Smooth muscle cell (in vitro differentiated cells): Measurements from ENCODE around the gene FZD8. TPM values are rescaled to one million over a fixed set of nuclear protein-coding genes. Genes with fewer than 3 reads are reported as not detected.

Experiments
- DNase-seq: peaks from one replicate; lab custom pipeline; 2025; ENCODE audit not compliant: unreplicated experiment; lab: John Stamatoyannopoulos, UW
- H2AFZ ChIP-seq: fragments of 200-600 bp; sonication (generic); 2 replicates; pipeline ENCODE4 v1.6.0; 2016; ENCODE audit warnings: antibody characterized with exemption, low read depth, mild to moderate bottlenecking
- H3F3A ChIP-seq: fragments of 200-600 bp; sonication (generic); 2 replicates; pipeline ENCODE4 v1.6.0; 2017; ENCODE audit warnings: antibody characterized with exemption, low read depth
- H3K27ac ChIP-seq: fragments of 200-600 bp; sonication (generic); 2 replicates; pipeline ENCODE4 v1.5.1; 2016; ENCODE audit warnings: low read depth, mild to moderate bottlenecking
- H3K27me3 ChIP-seq: fragments of 200-600 bp; sonication (generic); 2 replicates; pipeline ENCODE4 v1.6.1; 2016; ENCODE audit warnings: low read depth, mild to moderate bottlenecking
- H3K36me3 ChIP-seq: fragments of 200-600 bp; sonication (generic); 2 replicates; pipeline ENCODE4 v1.5.1; 2016; ENCODE audit warnings: low read depth
- H3K4me1 ChIP-seq: fragments of 200-600 bp; sonication (generic); 2 replicates; pipeline ENCODE4 v1.5.1; 2016; ENCODE audit warnings: low read depth
- H3K4me2 ChIP-seq: fragments of 200-600 bp; sonication (generic); 2 replicates; pipeline ENCODE4 v1.6.0; 2016; ENCODE audit warnings: mild to moderate bottlenecking
- H3K4me3 ChIP-seq: fragments of 200-600 bp; sonication (generic); 2 replicates; pipeline ENCODE4 v1.5.1; 2016; ENCODE audit warnings: mild to moderate bottlenecking
- H3K79me2 ChIP-seq: fragments of 200-600 bp; sonication (generic); 2 replicates; pipeline ENCODE4 v1.6.0; 2016; ENCODE audit warnings: low read depth, mild to moderate bottlenecking
- H3K9ac ChIP-seq: fragments of 200-600 bp; sonication (generic); 2 replicates; pipeline ENCODE4 v1.6.0; 2016; ENCODE audit warnings: low read depth
- H3K9me3 ChIP-seq: fragments of 200-600 bp; sonication (generic); replicated peaks from 2 replicates; pipeline ENCODE4 v1.5.1; 2016; ENCODE audit warnings: low read depth
- H4K20me1 ChIP-seq: fragments of 200-600 bp; sonication (generic); 2 replicates; pipeline ENCODE4 v1.6.0; 2016; ENCODE audit warnings: low read depth
- CTCF ChIP-seq: fragments of 200-600 bp; sonication (generic); IDR thresholded peaks from 2 replicates; pipeline ENCODE4 v1.5.1; 2017; ENCODE audit warnings: borderline replicate concordance, mild to moderate bottlenecking, antibody characterized with exemption; ENCODE audit not compliant: insufficient read depth, poor library complexity, severe bottlenecking
- WGBS: methylation state at CpG from one replicate; pipeline ENCODE4 v1.1.7; 2016; ENCODE audit warnings: low lambda C conversion rate; 5-methylcytosine and 5-hydroxymethylcytosine counted together
- polyA plus RNA-seq: library from polyadenylated mRNA; unstranded; fragments of >200 nt; fragmentation: Nextera tagmentation; extraction: Ambion mirVana; gene quantifications from 2 replicates; pipeline ENCODE4 v1.2.1, GENCODE V29; 2016
- total RNA-seq: library from RNA; depleted of rRNA; stranded (reverse); fragments of >200 nt; gene quantifications from 2 replicates; pipeline ENCODE4 v1.2.3, GENCODE V29; 2014

FZD8 gene
- total and polyA plus RNA-seq, 2 experiments from 2014 or later, result 4.8 to 15.3 TPM

- Histone ChIP-seq H3K9me3 (no peaks in the 10 kb centered on the region), H3K36me3 (no peaks in the 10 kb centered on the region), H2AFZ (no peak overlapping the region), H3K9ac (no peak overlapping the region), H3F3A (no peaks in the 10 kb centered on the region), H3K4me2 (no peak overlapping the region), H3K27me3 (no peaks in the 10 kb centered on the region), H3K4me3 (no peak overlapping the region), H3K27ac (no peak overlapping the region), H3K4me1 (peaks cover 5% of the 10 kb centered on the region), H3K79me2 (no peaks in the 10 kb centered on the region), H4K20me1 (no peaks in the 10 kb centered on the region)
- TF ChIP-seq CTCF, result no peak
- DNase-seq, result no peak
- 76% methylated on average over 13 of the region's 13 CpGs for WGBS
Observed at GRCh38 chr10:35668865-35669650, 27.0 kb upstream of the FZD8 start.

- no peak overlapping the region for H3K9ac ChIP-seq
- H3K36me3 ChIP-seq, result no peaks in the 10 kb centered on the region
- peaks cover 5% of the 10 kb centered on the region for H3K4me1 ChIP-seq
- 92% methylated on average over 9 of the region's 9 CpGs for WGBS
- no peaks in the 10 kb centered on the region for H3F3A ChIP-seq
- H3K9me3 ChIP-seq, result no peaks in the 10 kb centered on the region
- no peak for TF ChIP-seq CTCF
- DNase-seq, result no peak
- no peak overlapping the region for H3K4me3 ChIP-seq
- H3K27ac ChIP-seq, result no peak overlapping the region
- H2AFZ ChIP-seq, result no peak overlapping the region
- no peaks in the 10 kb centered on the region for H3K27me3 ChIP-seq
- H3K79me2 ChIP-seq, result no peaks in the 10 kb centered on the region
- no peaks in the 10 kb centered on the region for H4K20me1 ChIP-seq
- H3K4me2 ChIP-seq, result no peak overlapping the region
Observed at GRCh38 chr10:35667971-35668370, 25.9 kb upstream of the FZD8 start.

- Histone ChIP-seq H3K27me3 (no peaks in the 10 kb centered on the region), H3K79me2 (no peaks in the 10 kb centered on the region), H3K9ac (no peak overlapping the region), H3K4me2 (no peak overlapping the region), H4K20me1 (no peaks in the 10 kb centered on the region), H3K36me3 (no peaks in the 10 kb centered on the region), H3K27ac (no peak overlapping the region), H3K9me3 (no peaks in the 10 kb centered on the region), H2AFZ (no peak overlapping the region), H3K4me1 (peaks cover 5% of the 10 kb centered on the region), H3F3A (no peaks in the 10 kb centered on the region), H3K4me3 (no peak overlapping the region)
- WGBS, result 84% methylated on average over 4 of the region's 4 CpGs
- TF ChIP-seq CTCF, result no peak
- DNase-seq, result no peak
Observed at GRCh38 chr10:35667270-35667889, 25.3 kb upstream of the FZD8 start.
